Uterus (tissue), 2 donors: Measurements from ENCODE around the gene NFX1.

Experiments
- CTCF ChIP-seq, 4 experiments: fragments of 200-600 bp in 2 of 4; fragments of 450-650 bp in 2 of 4; sonication (generic) in 2 of 4; IDR thresholded peaks; one replicate each; pipeline ENCODE4 v1.5.1; 2016 to 2019; ENCODE audit warnings: antibody characterized with exemption in 4 of 4, mild to moderate bottlenecking in 2 of 4, moderate library complexity in 1 of 4
- POLR2A ChIP-seq, 2 donors: fragments of 450-650 bp; IDR thresholded peaks; one replicate each; pipeline ENCODE4 v1.6.1; 2016; ENCODE audit warnings: antibody characterized with exemption in 2 of 2, mild to moderate bottlenecking in 1 of 2, moderate library complexity in 1 of 2

GRCh38 chr9:33416996-33417395, 126.7 kb downstream of the NFX1 start:
- no peak for TF ChIP-seq CTCF (IDR thresholded peaks at IDR 0.05)
- TF ChIP-seq POLR2A (IDR thresholded peaks at IDR 0.05), result no peak
